ENCODE data around the gene PLXDC2.

Gene PLXDC2

DNA sequence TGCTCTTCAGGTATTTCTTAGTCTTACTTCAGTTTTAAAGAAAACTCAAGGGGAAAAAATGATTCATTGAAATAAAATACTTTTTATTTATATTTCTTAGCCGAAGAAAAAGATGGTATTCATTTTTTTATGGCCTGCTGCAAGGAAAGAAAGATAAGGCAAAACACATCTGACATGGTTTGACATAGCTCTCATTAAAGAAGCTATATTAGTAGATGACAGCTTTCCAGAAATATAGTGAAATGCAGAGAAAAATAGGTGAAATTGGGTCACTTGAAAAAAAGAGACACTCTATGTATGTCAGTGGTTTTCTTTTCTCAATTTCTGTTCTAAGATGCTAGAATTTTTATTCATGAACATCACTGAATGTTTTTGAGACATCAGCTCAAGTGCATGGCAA lies 438.3 kb downstream of the PLXDC2 start:
- H4K20me1 ChIP-seq (ENCODE audit: control insufficient read depth, insufficient read depth, low read depth, low read length), result no peaks in the 10 kb centered on the region
- H3K9me2 ChIP-seq (replicated peaks; ENCODE audit: control insufficient read depth, low read length), result no peaks in the 10 kb centered on the region
- H3K4me3 ChIP-seq (ENCODE audit: low read length), result no peak overlapping the region
- no peaks in the 10 kb centered on the region for H3K4me1 ChIP-seq (ENCODE audit: control insufficient read depth, low read length)
- no peak overlapping the region for H3K27ac ChIP-seq (ENCODE audit: low read depth, low read length)
- H3K9me3 ChIP-seq (ENCODE audit: control insufficient read depth, insufficient read depth, low read length), result no peaks in the 10 kb centered on the region; the same call in 1 of the 2 replicates
- H3K36me3 ChIP-seq (ENCODE audit: control insufficient read depth, low read length), result no peaks in the 10 kb centered on the region
- H3K79me2 ChIP-seq (ENCODE audit: control insufficient read depth, low read length), result no peaks in the 10 kb centered on the region
- no peak overlapping the region for H3K4me2 ChIP-seq (ENCODE audit: low read length)
- no peak for TF ChIP-seq EZH2phosphoT487 (IDR thresholded peaks at IDR 0.05; ENCODE audit: borderline replicate concordance, low read length)
- TF ChIP-seq, protein P1, sequence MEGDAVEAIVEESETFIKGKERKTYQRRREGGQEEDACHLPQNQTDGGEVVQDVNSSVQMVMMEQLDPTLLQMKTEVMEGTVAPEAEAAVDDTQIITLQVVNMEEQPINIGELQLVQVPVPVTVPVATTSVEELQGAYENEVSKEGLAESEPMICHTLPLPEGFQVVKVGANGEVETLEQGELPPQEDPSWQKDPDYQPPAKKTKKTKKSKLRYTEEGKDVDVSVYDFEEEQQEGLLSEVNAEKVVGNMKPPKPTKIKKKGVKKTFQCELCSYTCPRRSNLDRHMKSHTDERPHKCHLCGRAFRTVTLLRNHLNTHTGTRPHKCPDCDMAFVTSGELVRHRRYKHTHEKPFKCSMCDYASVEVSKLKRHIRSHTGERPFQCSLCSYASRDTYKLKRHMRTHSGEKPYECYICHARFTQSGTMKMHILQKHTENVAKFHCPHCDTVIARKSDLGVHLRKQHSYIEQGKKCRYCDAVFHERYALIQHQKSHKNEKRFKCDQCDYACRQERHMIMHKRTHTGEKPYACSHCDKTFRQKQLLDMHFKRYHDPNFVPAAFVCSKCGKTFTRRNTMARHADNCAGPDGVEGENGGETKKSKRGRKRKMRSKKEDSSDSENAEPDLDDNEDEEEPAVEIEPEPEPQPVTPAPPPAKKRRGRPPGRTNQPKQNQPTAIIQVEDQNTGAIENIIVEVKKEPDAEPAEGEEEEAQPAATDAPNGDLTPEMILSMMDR (IDR thresholded peaks at IDR 0.05; ENCODE audit: low read depth, low read length, poor library complexity, severe bottlenecking), result no peak
- no peaks in the 10 kb centered on the region for H3F3A ChIP-seq (ENCODE audit: control insufficient read depth, insufficient read depth)
- no peaks in the 10 kb centered on the region for H3K27me3 ChIP-seq (ENCODE audit: control insufficient read depth, low read length)

DNA sequence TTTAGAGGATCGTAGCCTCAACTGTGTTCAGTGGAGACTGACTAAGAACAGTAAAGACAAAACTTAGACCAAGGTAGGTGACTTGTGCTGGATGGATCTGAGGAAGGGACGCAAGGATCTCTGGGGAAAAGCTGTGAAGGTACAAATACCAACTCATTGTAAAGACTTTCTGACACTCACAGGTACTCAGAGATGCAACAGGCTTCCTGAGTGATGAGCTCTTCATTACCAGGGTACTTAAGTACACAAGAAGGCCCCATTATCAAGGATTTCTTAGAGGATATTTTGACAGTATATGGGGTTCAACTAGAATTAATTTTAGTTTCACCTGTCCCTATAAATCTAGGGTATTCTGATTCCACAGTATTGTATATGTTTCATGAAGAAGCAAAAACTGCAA lies 440.7 kb downstream of the PLXDC2 start:
- H3F3A ChIP-seq (ENCODE audit: control insufficient read depth, insufficient read depth), result no peaks in the 10 kb centered on the region
- H4K20me1 ChIP-seq (ENCODE audit: control insufficient read depth, insufficient read depth, low read depth, low read length), result no peaks in the 10 kb centered on the region
- no peaks in the 10 kb centered on the region for H3K79me2 ChIP-seq (ENCODE audit: control insufficient read depth, low read length)
- no peak overlapping the region for H3K4me3 ChIP-seq (ENCODE audit: low read length)
- no peak overlapping the region for H3K4me2 ChIP-seq (ENCODE audit: low read length)
- H3K9me2 ChIP-seq (replicated peaks; ENCODE audit: control insufficient read depth, low read length), result no peaks in the 10 kb centered on the region
- no peaks in the 10 kb centered on the region for H3K9me3 ChIP-seq (ENCODE audit: control insufficient read depth, insufficient read depth, low read length)
- no peak overlapping the region for H3K27ac ChIP-seq (ENCODE audit: low read depth, low read length)
- no peaks in the 10 kb centered on the region for H3K4me1 ChIP-seq (ENCODE audit: control insufficient read depth, low read length)
- H3K36me3 ChIP-seq (ENCODE audit: control insufficient read depth, low read length), result no peaks in the 10 kb centered on the region
- H3K27me3 ChIP-seq (ENCODE audit: control insufficient read depth, low read length), result no peaks in the 10 kb centered on the region
- no peak for TF ChIP-seq EZH2phosphoT487 (IDR thresholded peaks at IDR 0.05; ENCODE audit: borderline replicate concordance, low read length)
- TF ChIP-seq, protein P1 (IDR thresholded peaks at IDR 0.05; ENCODE audit: low read depth, low read length, poor library complexity, severe bottlenecking), result no peak

DNA sequence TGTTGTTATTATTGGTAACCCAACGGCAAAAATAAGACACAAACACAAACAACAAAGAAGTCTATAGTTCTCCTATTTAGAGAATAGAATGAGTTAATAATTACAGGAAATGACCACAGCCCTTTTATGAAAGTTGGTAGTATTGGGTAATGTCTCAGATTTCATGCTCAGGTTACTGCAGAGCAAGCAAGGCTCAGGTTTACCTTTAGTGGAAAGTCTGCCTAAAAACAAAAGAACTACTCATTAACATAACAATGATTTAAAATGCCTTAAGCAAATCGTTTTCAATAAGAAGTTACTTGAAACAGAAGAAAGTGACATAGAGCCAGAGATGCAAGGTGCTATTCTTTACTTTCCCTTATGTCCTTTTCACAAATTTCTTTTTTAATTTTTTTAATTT lies 441.2 kb downstream of the PLXDC2 start:
- Histone ChIP-seq H3K27me3 (ENCODE audit: control insufficient read depth, low read length) (no peaks in the 10 kb centered on the region), H3K9me3 (ENCODE audit: control insufficient read depth, insufficient read depth, low read length) (no peaks in the 10 kb centered on the region; the same call in 1 of the 2 replicates), H3K36me3 (ENCODE audit: control insufficient read depth, low read length) (no peaks in the 10 kb centered on the region), H3K4me2 (ENCODE audit: low read length) (no peak overlapping the region), H3K79me2 (ENCODE audit: control insufficient read depth, low read length) (no peaks in the 10 kb centered on the region), H3K9me2 (replicated peaks; ENCODE audit: control insufficient read depth, low read length) (no peaks in the 10 kb centered on the region), H3K4me1 (ENCODE audit: control insufficient read depth, low read length) (no peaks in the 10 kb centered on the region), H3K27ac (ENCODE audit: low read depth, low read length) (no peak overlapping the region), H3K4me3 (ENCODE audit: low read length) (no peak overlapping the region), H4K20me1 (ENCODE audit: control insufficient read depth, insufficient read depth, low read depth, low read length) (no peaks in the 10 kb centered on the region), H3F3A (ENCODE audit: control insufficient read depth, insufficient read depth) (no peaks in the 10 kb centered on the region)
- TF ChIP-seq EZH2phosphoT487 (IDR thresholded peaks at IDR 0.05; ENCODE audit: borderline replicate concordance, low read length), result no peak
- TF ChIP-seq, protein P1 (IDR thresholded peaks at IDR 0.05; ENCODE audit: low read depth, low read length, poor library complexity, severe bottlenecking), result no peak
